ENCODE data around the gene DAB1.

Gene DAB1

GRCh38 chr1:57160594-57160993 is 263.3 kb downstream of the DAB1 start:
- DNase-seq, result no peak

- no peak for DNase-seq
Measured at GRCh38 chr1:57158604-57158998, 265.3 kb downstream of the DAB1 start.

GRCh38 chr1:57157818-57158603 is 265.8 kb downstream of the DAB1 start:
- DNase-seq, result no peak

- no peak for DNase-seq
Measured at GRCh38 chr1:57156907-57157306, 267.0 kb downstream of the DAB1 start.

- no peak for DNase-seq
Measured at GRCh38 chr1:57146100-57146499, 277.8 kb downstream of the DAB1 start.

GRCh38 chr1:57142999-57143398 is 280.9 kb downstream of the DAB1 start:
- peak; percentile 20 for DNase-seq

GRCh38 chr1:57142169-57142568 is 281.7 kb downstream of the DAB1 start:
- no peak for DNase-seq

- no peak for DNase-seq
Measured at GRCh38 chr1:57138432-57139078, 285.3 kb downstream of the DAB1 start.

GRCh38 chr1:57137980-57138379 is 285.9 kb downstream of the DAB1 start:
- DNase-seq, result no peak

- DNase-seq, result no peak
Measured at GRCh38 chr1:57134803-57135202, 289.1 kb downstream of the DAB1 start.

GRCh38 chr1:57133686-57134085 is 290.2 kb downstream of the DAB1 start:
- peak; percentile 32 for DNase-seq

GRCh38 chr1:57132993-57133622 is 290.8 kb downstream of the DAB1 start:
- DNase-seq, result no peak

- DNase-seq, result peak; percentile 48
Measured at GRCh38 chr1:57131701-57132394, 292.0 kb downstream of the DAB1 start.

GRCh38 chr1:57131257-57131656 is 292.6 kb downstream of the DAB1 start:
- no peak for DNase-seq

- no peak for DNase-seq
Measured at GRCh38 chr1:57129865-57130264, 294.0 kb downstream of the DAB1 start.

- no peak for DNase-seq
Measured at GRCh38 chr1:57127976-57128375, 295.9 kb downstream of the DAB1 start.

GRCh38 chr1:57124768-57125446 is 299.0 kb downstream of the DAB1 start:
- DNase-seq, result peak; percentile 86

- DNase-seq, result no peak
Measured at GRCh38 chr1:57124170-57124569, 299.7 kb downstream of the DAB1 start.

GRCh38 chr1:57122031-57122430 is 301.8 kb downstream of the DAB1 start:
- DNase-seq, result no peak

- DNase-seq, result no peak
Measured at GRCh38 chr1:57118948-57119603, 304.8 kb downstream of the DAB1 start.

GRCh38 chr1:57117753-57118152 is 306.1 kb downstream of the DAB1 start:
- no peak for DNase-seq

GRCh38 chr1:57116871-57117270 is 307.0 kb downstream of the DAB1 start:
- DNase-seq, result no peak

Data from fibroblast of skin of back (primary cell).